GM12878 (cell line): ENCODE results near the gene SPINT1. TPM values are rescaled to one million over a fixed set of nuclear protein-coding genes. Genes with fewer than 3 reads are reported as not detected.

ENCODE experiments used
- ATAC-seq: fragments of 200-7000 bp; cut with Tn5 transposase; 3 replicates; pipeline ENCODE4 v1.9.1; 2020; ENCODE audit warnings: mild to moderate bottlenecking, moderate library complexity
- BruUV-seq: library from RNA; stranded (reverse); fragments of 400-500 nt; replicated peaks from 2 replicates; lab custom pipeline; 2021; lab: Mats Ljungman, UMichigan
- CTCF ChIA-PET: fragments of 300-600 bp; sonication (Branson Sonifier 250); formaldehyde crosslinking; extraction: SDS; loops from one replicate; lab custom pipeline; 2021; ENCODE audit warnings: inconsistent platforms; lab: Yijun Ruan, JAX
- POLR2A ChIA-PET: fragments of 350-600 bp; formaldehyde crosslinking; extraction: SDS; loops from one replicate; lab custom pipeline; 2021; ENCODE audit warnings: inconsistent platforms; lab: Charles Lee
- RAD21 ChIA-PET: fragments of 300-600 bp; sonication (Branson Sonifier 250); formaldehyde crosslinking; loops from one replicate; lab custom pipeline; 2023; ENCODE audit warnings: antibody characterized with exemption; ENCODE audit not compliant: unreplicated experiment; lab: Charles Lee
- SMC1A ChIA-PET: fragments of 300-600 bp; sonication (Branson Sonifier 250); formaldehyde crosslinking; loops from one replicate; lab custom pipeline; 2023; ENCODE audit not compliant: unreplicated experiment, uncharacterized antibody; lab: Charles Lee
- DNase-seq: peaks from one replicate; pipeline ENCODE4 v3.0.0-alpha.2; 2011; ENCODE audit warnings: low read depth, low spot score
- FAIRE-seq: peaks from 3 replicates; lab custom pipeline; 2011; peaks lifted over from hg19 to GRCh38; lab: Jason Lieb, UNC
- H2AFZ ChIP-seq: 2 replicates; pipeline ENCODE4 v1.6.0; 2011; ENCODE audit warnings: low read depth, low read length, control low read depth; ENCODE audit not compliant: control insufficient read depth
- H3K27ac ChIP-seq: 2 replicates; pipeline ENCODE4 v1.5.1; 2011; ENCODE audit warnings: control low read depth; ENCODE audit not compliant: control insufficient read depth, insufficient read depth
- H3K27me3 ChIP-seq, 2 experiments: replicated peaks in 1 of 2; 2 replicates each; pipeline versions ENCODE4 v1.6.0 to v1.6.1; 2011; ENCODE audit warnings: low read length in 1 of 2; ENCODE audit not compliant: control insufficient read depth in 2 of 2, insufficient read depth in 2 of 2
- H3K36me3 ChIP-seq, 2 experiments: 2 replicates each; pipeline ENCODE4 v1.5.1; 2011; ENCODE audit warnings: low read length in 1 of 2; ENCODE audit not compliant: control insufficient read depth in 2 of 2, insufficient read depth in 2 of 2
- H3K4me1 ChIP-seq: 2 replicates; pipeline ENCODE4 v1.6.1; 2011; ENCODE audit warnings: mild to moderate bottlenecking, low read length, moderate library complexity, mixed read lengths; ENCODE audit not compliant: control insufficient read depth, insufficient read depth
- H3K4me2 ChIP-seq: 2 replicates; pipeline ENCODE4 v1.6.0; 2011; ENCODE audit warnings: control low read depth; ENCODE audit not compliant: control insufficient read depth, insufficient read depth
- H3K4me3 ChIP-seq: fragments of 200-600 bp; sonication (generic); 2 replicates; pipeline ENCODE4 v1.5.1; 2016
- H3K79me2 ChIP-seq: 2 replicates; pipeline ENCODE4 v1.6.0; 2011; ENCODE audit warnings: low read length; ENCODE audit not compliant: control insufficient read depth, insufficient read depth
- H3K9ac ChIP-seq: 2 replicates; pipeline ENCODE4 v1.8.0; 2011; ENCODE audit warnings: low read length, control low read depth, mixed read lengths; ENCODE audit not compliant: control insufficient read depth, insufficient read depth
- H3K9me3 ChIP-seq: replicated peaks from 3 replicates; pipeline ENCODE4 v1.5.1; 2011; ENCODE audit warnings: mild to moderate bottlenecking, low read length; ENCODE audit not compliant: control insufficient read depth, insufficient read depth
- H4K20me1 ChIP-seq: 2 replicates; pipeline ENCODE4 v1.6.0; 2011; ENCODE audit not compliant: control insufficient read depth, insufficient read depth
- CBFB ChIP-seq: IDR thresholded peaks from 2 replicates; pipeline ENCODE4 v1.6.1; 2016; ENCODE audit warnings: antibody characterized with exemption, low read depth
- EED ChIP-seq: sonication (generic); IDR thresholded peaks from 2 replicates; pipeline ENCODE4 v1.6.1; 2016; ENCODE audit warnings: antibody characterized with exemption, low read depth
- MEF2A ChIP-seq: IDR thresholded peaks from 2 replicates; pipeline ENCODE4 v1.6.1; 2011; ENCODE audit warnings: low read depth, mild to moderate bottlenecking, low read length, moderate library complexity; ENCODE audit not compliant: insufficient read depth
- MYB ChIP-seq: fragments of 150-350 bp; IDR thresholded peaks from 2 replicates; pipeline ENCODE4 v1.6.1; 2014; ENCODE audit warnings: mild to moderate bottlenecking, low read depth, low read length, borderline replicate concordance
- RBBP5 ChIP-seq: fragments of 200-600 bp; sonication (generic); conservative IDR thresholded peaks from 2 replicates; pipeline ENCODE4 v1.6.1; 2016
- STAT1 ChIP-seq: fragments of 450-650 bp; conservative IDR thresholded peaks from 2 replicates; pipeline ENCODE4 v1.6.1; 2014; ENCODE audit warnings: antibody characterized with exemption, mild to moderate bottlenecking
- WGBS: methylation state at CpG from one replicate; pipeline ENCODE4 v1.1.6; 2016; ENCODE audit warnings: low lambda C conversion rate; ENCODE audit not compliant: insufficient replicate concordance, insufficient coverage; ENCODE audit errors: missing lambda C conversion rate; 5-methylcytosine and 5-hydroxymethylcytosine counted together
- in situ Hi-C: fragments of 300-500 bp; cut with MboI; formaldehyde crosslinking; loops from 9 replicates; pipeline ENCODE4 v1.14.3; 2018; ENCODE audit warnings: mixed read lengths
- intact Hi-C: fragments of 100-400 bp; cut with micrococcal nuclease; formaldehyde crosslinking; loops from one replicate; pipeline ENCODE4 v1.14.2; 2022; ENCODE audit not compliant: unreplicated experiment
- polyA plus RNA-seq, 11 experiments: library from polyadenylated mRNA; depleted of rRNA in 4 of 11; unstranded in 6 of 11; stranded (reverse) in 5 of 11; fragments of >200 nt; fragmentation: Nextera tagmentation in 4 of 11; fragmentation: Illumina TruSeq in 1 of 11; extraction: Ambion mirVana in 4 of 11; extraction: Trizol in 1 of 11; gene quantifications; 1 replicate in 1 of 11; 2 replicates in 10 of 11; pipeline versions ENCODE4 v1.2.1 to v1.2.3, GENCODE V29; 2011 to 2016; ENCODE audit warnings: inconsistent platforms in 2 of 11, missing spikeins in 2 of 11, low read depth in 1 of 11
- total RNA-seq, 4 experiments: library from RNA; depleted of rRNA in 3 of 4; stranded (reverse); fragments of >200 nt in 3 of 4; fragmentation: Illumina TruSeq in 1 of 4; extraction: Trizol in 1 of 4; gene quantifications; 2 replicates each; pipeline versions ENCODE4 v1.2.1 to v1.2.3, GENCODE V29; 2013 to 2021
- TF ChIP-seq, protein P1 (sequence below): fragments of 450-650 bp; IDR thresholded peaks from 2 replicates; pipeline ENCODE4 v1.6.1; 2017; ENCODE audit warnings: low read depth, mild to moderate bottlenecking, moderate library complexity
- TF ChIP-seq, protein P2 (sequence below): IDR thresholded peaks from 2 replicates; pipeline ENCODE4 v1.6.1; 2012; ENCODE audit warnings: improper control_type of control experiment, low read depth, low read length; ENCODE audit not compliant: insufficient replicate concordance
- TF ChIP-seq, protein P3 (sequence below): IDR thresholded peaks from 2 replicates; pipeline ENCODE4 v1.6.1; 2012; ENCODE audit warnings: mild to moderate bottlenecking, low read depth, low read length

Gene SPINT1
- total and polyA plus RNA-seq, 10 of the 15 experiments (the other 5 are each of a cell fraction or from before 2014, with no cell fraction given) = 3.5 to 28.6 (median 10.2) TPM

DNA sequence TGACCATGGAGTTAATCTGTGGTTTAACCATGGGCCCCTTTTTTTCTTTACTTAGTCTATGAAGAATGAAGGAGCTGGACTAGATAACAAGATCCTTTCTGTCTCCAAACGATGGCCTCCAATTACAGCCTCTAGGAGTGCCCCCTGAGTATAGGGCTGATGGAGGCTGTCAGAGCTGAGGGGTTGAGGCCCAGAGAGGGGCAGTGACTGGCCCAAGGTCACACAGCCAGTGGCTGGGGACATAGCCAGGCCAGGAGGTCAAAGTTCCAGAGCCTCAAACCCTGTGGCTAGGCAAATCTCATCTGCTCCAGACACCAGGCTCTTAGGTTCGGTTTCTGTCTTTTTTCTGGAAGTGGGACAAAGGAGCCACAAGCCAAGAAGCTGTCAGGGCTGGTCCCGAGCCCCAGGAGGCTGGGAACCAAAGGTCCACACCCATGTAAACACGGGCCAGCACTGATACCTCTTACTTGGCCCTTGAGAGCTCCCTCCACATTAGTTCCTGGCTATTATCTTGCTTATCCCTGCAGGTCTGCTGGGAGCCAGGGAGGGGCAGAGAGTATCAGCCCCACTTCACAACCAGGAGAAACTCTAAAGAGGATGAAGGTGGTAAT is 19.9 kb downstream of the SPINT1 start (continued):
- no peak for TF ChIP-seq MEF2A
- TF ChIP-seq, protein P1, sequence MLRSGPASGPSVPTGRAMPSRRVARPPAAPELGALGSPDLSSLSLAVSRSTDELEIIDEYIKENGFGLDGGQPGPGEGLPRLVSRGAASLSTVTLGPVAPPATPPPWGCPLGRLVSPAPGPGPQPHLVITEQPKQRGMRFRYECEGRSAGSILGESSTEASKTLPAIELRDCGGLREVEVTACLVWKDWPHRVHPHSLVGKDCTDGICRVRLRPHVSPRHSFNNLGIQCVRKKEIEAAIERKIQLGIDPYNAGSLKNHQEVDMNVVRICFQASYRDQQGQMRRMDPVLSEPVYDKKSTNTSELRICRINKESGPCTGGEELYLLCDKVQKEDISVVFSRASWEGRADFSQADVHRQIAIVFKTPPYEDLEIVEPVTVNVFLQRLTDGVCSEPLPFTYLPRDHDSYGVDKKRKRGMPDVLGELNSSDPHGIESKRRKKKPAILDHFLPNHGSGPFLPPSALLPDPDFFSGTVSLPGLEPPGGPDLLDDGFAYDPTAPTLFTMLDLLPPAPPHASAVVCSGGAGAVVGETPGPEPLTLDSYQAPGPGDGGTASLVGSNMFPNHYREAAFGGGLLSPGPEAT = no peak
- no peak for TF ChIP-seq MYB
- TF ChIP-seq CBFB = no peak
- no peak for TF ChIP-seq RBBP5

DNA sequence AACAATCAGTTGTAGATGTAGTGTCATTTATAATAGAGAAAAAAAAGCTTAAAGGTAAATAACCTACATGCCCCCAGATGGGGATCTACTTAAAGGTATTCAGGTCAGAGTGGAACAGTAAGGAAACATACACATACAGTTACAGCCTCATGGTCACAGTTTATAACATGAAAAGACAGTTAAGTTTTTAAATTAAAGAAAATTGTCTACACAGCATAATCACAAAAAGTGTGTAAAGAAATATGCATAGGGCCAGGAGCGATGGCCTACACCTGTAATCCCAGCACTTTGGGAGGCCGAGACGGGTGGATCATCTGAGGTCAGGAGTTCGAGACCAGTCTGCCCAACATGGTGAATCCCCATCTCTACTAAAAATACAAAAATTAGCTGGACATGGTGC is 23.4 kb downstream of the SPINT1 start:
- Histone ChIP-seq H2AFZ (no peak overlapping the region), H3K4me3 (no peak overlapping the region), H3K9ac (no peak overlapping the region), H3K9me3 (no peaks in the 10 kb centered on the region), H3K27me3 (no peaks in the 10 kb centered on the region), H3K4me1 (peaks cover 22% of the 10 kb centered on the region), H3K4me2 (no peak overlapping the region), H4K20me1 (no peaks in the 10 kb centered on the region), H3K79me2 (no peaks in the 10 kb centered on the region; the same call in 1 of the 2 replicates), H3K27ac (no peak overlapping the region), H3K36me3 (no peaks in the 10 kb centered on the region)
- DNase-seq = no peak
- SMC1A ChIA-PET = no interaction called here
- CTCF ChIA-PET = no interaction called here
- no TSS peak for BruUV-seq
- intact Hi-C loops (no loop called here), in situ Hi-C loops (no loop called here)
- no peak for FAIRE-seq
- POLR2A ChIA-PET = interaction anchor here (0.6 to 9.5 kb wide), 2 partner anchors 23 to 598 kb away, joined by 3 to 220 read pairs; no protein-coding TSS in a partner anchor
- RAD21 ChIA-PET = no interaction called here
- ATAC-seq = no peak
- WGBS = 84% methylated on average over 4 of the region's 4 CpGs
- no peak for TF ChIP-seq EED
- TF ChIP-seq STAT1 = no peak
- TF ChIP-seq, protein P2, sequence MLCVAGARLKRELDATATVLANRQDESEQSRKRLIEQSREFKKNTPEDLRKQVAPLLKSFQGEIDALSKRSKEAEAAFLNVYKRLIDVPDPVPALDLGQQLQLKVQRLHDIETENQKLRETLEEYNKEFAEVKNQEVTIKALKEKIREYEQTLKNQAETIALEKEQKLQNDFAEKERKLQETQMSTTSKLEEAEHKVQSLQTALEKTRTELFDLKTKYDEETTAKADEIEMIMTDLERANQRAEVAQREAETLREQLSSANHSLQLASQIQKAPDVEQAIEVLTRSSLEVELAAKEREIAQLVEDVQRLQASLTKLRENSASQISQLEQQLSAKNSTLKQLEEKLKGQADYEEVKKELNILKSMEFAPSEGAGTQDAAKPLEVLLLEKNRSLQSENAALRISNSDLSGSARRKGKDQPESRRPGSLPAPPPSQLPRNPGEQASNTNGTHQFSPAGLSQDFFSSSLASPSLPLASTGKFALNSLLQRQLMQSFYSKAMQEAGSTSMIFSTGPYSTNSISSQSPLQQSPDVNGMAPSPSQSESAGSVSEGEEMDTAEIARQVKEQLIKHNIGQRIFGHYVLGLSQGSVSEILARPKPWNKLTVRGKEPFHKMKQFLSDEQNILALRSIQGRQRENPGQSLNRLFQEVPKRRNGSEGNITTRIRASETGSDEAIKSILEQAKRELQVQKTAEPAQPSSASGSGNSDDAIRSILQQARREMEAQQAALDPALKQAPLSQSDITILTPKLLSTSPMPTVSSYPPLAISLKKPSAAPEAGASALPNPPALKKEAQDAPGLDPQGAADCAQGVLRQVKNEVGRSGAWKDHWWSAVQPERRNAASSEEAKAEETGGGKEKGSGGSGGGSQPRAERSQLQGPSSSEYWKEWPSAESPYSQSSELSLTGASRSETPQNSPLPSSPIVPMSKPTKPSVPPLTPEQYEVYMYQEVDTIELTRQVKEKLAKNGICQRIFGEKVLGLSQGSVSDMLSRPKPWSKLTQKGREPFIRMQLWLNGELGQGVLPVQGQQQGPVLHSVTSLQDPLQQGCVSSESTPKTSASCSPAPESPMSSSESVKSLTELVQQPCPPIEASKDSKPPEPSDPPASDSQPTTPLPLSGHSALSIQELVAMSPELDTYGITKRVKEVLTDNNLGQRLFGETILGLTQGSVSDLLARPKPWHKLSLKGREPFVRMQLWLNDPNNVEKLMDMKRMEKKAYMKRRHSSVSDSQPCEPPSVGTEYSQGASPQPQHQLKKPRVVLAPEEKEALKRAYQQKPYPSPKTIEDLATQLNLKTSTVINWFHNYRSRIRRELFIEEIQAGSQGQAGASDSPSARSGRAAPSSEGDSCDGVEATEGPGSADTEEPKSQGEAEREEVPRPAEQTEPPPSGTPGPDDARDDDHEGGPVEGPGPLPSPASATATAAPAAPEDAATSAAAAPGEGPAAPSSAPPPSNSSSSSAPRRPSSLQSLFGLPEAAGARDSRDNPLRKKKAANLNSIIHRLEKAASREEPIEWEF = no peak
- TF ChIP-seq MYB = no peak
- TF ChIP-seq, protein P3, sequence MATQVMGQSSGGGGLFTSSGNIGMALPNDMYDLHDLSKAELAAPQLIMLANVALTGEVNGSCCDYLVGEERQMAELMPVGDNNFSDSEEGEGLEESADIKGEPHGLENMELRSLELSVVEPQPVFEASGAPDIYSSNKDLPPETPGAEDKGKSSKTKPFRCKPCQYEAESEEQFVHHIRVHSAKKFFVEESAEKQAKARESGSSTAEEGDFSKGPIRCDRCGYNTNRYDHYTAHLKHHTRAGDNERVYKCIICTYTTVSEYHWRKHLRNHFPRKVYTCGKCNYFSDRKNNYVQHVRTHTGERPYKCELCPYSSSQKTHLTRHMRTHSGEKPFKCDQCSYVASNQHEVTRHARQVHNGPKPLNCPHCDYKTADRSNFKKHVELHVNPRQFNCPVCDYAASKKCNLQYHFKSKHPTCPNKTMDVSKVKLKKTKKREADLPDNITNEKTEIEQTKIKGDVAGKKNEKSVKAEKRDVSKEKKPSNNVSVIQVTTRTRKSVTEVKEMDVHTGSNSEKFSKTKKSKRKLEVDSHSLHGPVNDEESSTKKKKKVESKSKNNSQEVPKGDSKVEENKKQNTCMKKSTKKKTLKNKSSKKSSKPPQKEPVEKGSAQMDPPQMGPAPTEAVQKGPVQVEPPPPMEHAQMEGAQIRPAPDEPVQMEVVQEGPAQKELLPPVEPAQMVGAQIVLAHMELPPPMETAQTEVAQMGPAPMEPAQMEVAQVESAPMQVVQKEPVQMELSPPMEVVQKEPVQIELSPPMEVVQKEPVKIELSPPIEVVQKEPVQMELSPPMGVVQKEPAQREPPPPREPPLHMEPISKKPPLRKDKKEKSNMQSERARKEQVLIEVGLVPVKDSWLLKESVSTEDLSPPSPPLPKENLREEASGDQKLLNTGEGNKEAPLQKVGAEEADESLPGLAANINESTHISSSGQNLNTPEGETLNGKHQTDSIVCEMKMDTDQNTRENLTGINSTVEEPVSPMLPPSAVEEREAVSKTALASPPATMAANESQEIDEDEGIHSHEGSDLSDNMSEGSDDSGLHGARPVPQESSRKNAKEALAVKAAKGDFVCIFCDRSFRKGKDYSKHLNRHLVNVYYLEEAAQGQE = no peak
